OCI-M2 (cell line): ENCODE data around the gene STARD5.
"Not testable (repeated sequence)": the region's sequence is repeated elsewhere in the genome, so short reads cannot be mapped to it uniquely, and the experiment has no call there.

Experiments used
- DNase-seq: peaks from one replicate; lab custom pipeline; 2025; ENCODE audit not compliant: unreplicated experiment; lab: John Stamatoyannopoulos, UW

Gene STARD5

GRCh38 chr15:81323944-81324881 lies at the start of gene STARD5:
TSS of gene STARD5 (minus strand) at chr15:81324141. CDS start at chr15:81324099, 42 bp downstream.
- DNase-seq = peak; percentile 62

GRCh38 chr15:81373176-81373575 lies 49.2 kb upstream of the STARD5 start:
- no peak for DNase-seq

GRCh38 chr15:81372575-81372974 lies 48.6 kb upstream of the STARD5 start:
- DNase-seq = no peak

- no peak for DNase-seq
Measured at GRCh38 chr15:81363718-81364500, 40.0 kb upstream of the STARD5 start.

GRCh38 chr15:81363276-81363675 lies 39.3 kb upstream of the STARD5 start:
- no peak for DNase-seq

GRCh38 chr15:81362790-81363189 lies 38.8 kb upstream of the STARD5 start:
- no peak for DNase-seq

GRCh38 chr15:81361891-81362290 lies 38.0 kb upstream of the STARD5 start:
- DNase-seq = no peak

- DNase-seq = no peak
Measured at GRCh38 chr15:81360491-81360890, 36.5 kb upstream of the STARD5 start.

GRCh38 chr15:81358248-81358647 lies 34.3 kb upstream of the STARD5 start:
- no peak for DNase-seq

GRCh38 chr15:81357180-81357686 lies 33.3 kb upstream of the STARD5 start:
- no peak for DNase-seq

- DNase-seq = no peak
Measured at GRCh38 chr15:81356252-81356651, 32.3 kb upstream of the STARD5 start.

GRCh38 chr15:81351651-81352050 lies 27.7 kb upstream of the STARD5 start:
- no peak for DNase-seq

- no peak for DNase-seq
Measured at GRCh38 chr15:81349271-81349670, 25.3 kb upstream of the STARD5 start.

- not testable (repeated sequence) for DNase-seq
Measured at GRCh38 chr15:81348691-81349090, 24.8 kb upstream of the STARD5 start.

- DNase-seq = no peak
Measured at GRCh38 chr15:81347910-81348309, 24.0 kb upstream of the STARD5 start.

- DNase-seq = no peak
Measured at GRCh38 chr15:81346611-81347010, 22.7 kb upstream of the STARD5 start.

GRCh38 chr15:81343371-81343770 lies 19.4 kb upstream of the STARD5 start:
- DNase-seq = no peak

GRCh38 chr15:81341351-81341750 lies 17.4 kb upstream of the STARD5 start:
- no peak for DNase-seq

- DNase-seq = no peak
Measured at GRCh38 chr15:81339851-81340250, 15.9 kb upstream of the STARD5 start.

- no peak for DNase-seq
Measured at GRCh38 chr15:81339321-81339720, 15.4 kb upstream of the STARD5 start.

- no peak for DNase-seq
Measured at GRCh38 chr15:81338170-81339007, 14.4 kb upstream of the STARD5 start.
